Naive B cell (primary cell): ENCODE measurements around the gene ADAMTS17. TPM values are rescaled to one million over a fixed set of nuclear protein-coding genes. Genes with fewer than 3 reads are reported as not detected.

Experiments used
- ATAC-seq, 2 donors: fragments of 150-1000 bp; cut with Tn5 transposase; 2 replicates each; pipeline ENCODE4 v1.10.0; 2021; ENCODE audit warnings: low read depth in 2 of 2, mild to moderate bottlenecking in 2 of 2, moderate library complexity in 2 of 2
- DNase-seq: peaks from one replicate; pipeline ENCODE4 v3.0.0; 2022
- H3K27ac Mint-ChIP-seq, 6 donors: one replicate each; pipeline ENCODE4 v1.8.0; 2020 to 2022; ENCODE audit warnings: mild to moderate bottlenecking in 6 of 6, mixed read lengths in 6 of 6, moderate library complexity in 5 of 6, inconsistent platforms in 2 of 6
- H3K27me3 Mint-ChIP-seq, 3 donors: one replicate each; pipeline ENCODE4 v1.8.0; 2021 to 2022; ENCODE audit warnings: mixed read lengths in 3 of 3, mild to moderate bottlenecking in 1 of 3
- H3K36me3 Mint-ChIP-seq, 2 donors: one replicate each; pipeline ENCODE4 v1.8.0; 2020 to 2022; ENCODE audit warnings: mixed read lengths in 2 of 2, inconsistent platforms in 1 of 2, mild to moderate bottlenecking in 1 of 2
- H3K4me1 Mint-ChIP-seq, 3 donors: one replicate each; pipeline ENCODE4 v1.8.0; 2020 to 2022; ENCODE audit warnings: mixed read lengths in 3 of 3, inconsistent platforms in 1 of 3, mild to moderate bottlenecking in 1 of 3, moderate library complexity in 1 of 3
- H3K4me3 Mint-ChIP-seq, 8 donors: one replicate each; pipeline ENCODE4 v1.8.0; 2020 to 2022; ENCODE audit warnings: mild to moderate bottlenecking in 8 of 8, mixed read lengths in 8 of 8, moderate library complexity in 8 of 8, inconsistent platforms in 2 of 8
- H3K9me3 Mint-ChIP-seq, 7 donors: one replicate each; pipeline ENCODE4 v1.8.0; 2020 to 2022; ENCODE audit warnings: mixed read lengths in 7 of 7, mild to moderate bottlenecking in 5 of 7, inconsistent platforms in 2 of 7, moderate library complexity in 1 of 7
- polyA plus RNA-seq, 6 donors: library from polyadenylated mRNA; unstranded; fragments of 300-500 nt; fragmentation: Illumina TruSeq; gene quantifications; one replicate each; pipeline ENCODE4 v1.2.3, GENCODE V29; 2021; ENCODE audit warnings: low read depth in 6 of 6

Gene ADAMTS17
- polyA plus RNA-seq, 6 donors from 2014 or later, result not detected

- ATAC-seq (no peak), DNase-seq (no peak)
- Mint-ChIP-seq H3K9me3 (peaks cover 0 to 13% (median 0%) of the 10 kb centered on the region in 7 donors), H3K27ac (no peak overlapping the region), H3K4me3 (no peak overlapping the region), H3K4me1 (no peaks in the 10 kb centered on the region), H3K36me3 (no peaks in the 10 kb centered on the region), H3K27me3 (peaks cover 5 to 7% (median 5%) of the 10 kb centered on the region in 3 donors)
Measured at GRCh38 chr15:100224206-100225185, 117.3 kb downstream of the ADAMTS17 start.

GRCh38 chr15:100222349-100222715, 119.4 kb downstream of the ADAMTS17 start:
- H3K9me3 Mint-ChIP-seq, result peaks cover 0 to 6% (median 0%) of the 10 kb centered on the region in 7 donors
- ATAC-seq, result no peak
- peaks cover 0 to 5% (median 0%) of the 10 kb centered on the region in 3 donors for H3K27me3 Mint-ChIP-seq
- no peak overlapping the region for H3K27ac Mint-ChIP-seq
- H3K4me1 Mint-ChIP-seq, result no peaks in the 10 kb centered on the region
- no peak overlapping the region for H3K4me3 Mint-ChIP-seq
- no peak for DNase-seq
- no peaks in the 10 kb centered on the region for H3K36me3 Mint-ChIP-seq

- no peaks in the 10 kb centered on the region for H3K4me1 Mint-ChIP-seq
- no peak overlapping the region for H3K27ac Mint-ChIP-seq
- no peak for DNase-seq
- H3K9me3 Mint-ChIP-seq, result peaks cover 0 to 6% (median 0%) of the 10 kb centered on the region in 7 donors
- H3K27me3 Mint-ChIP-seq, result peaks cover 0 to 5% (median 0%) of the 10 kb centered on the region in 3 donors
- no peak for ATAC-seq
- H3K36me3 Mint-ChIP-seq, result no peaks in the 10 kb centered on the region
- no peak overlapping the region for H3K4me3 Mint-ChIP-seq
Measured at GRCh38 chr15:100221471-100222348, 120.1 kb downstream of the ADAMTS17 start.

GRCh38 chr15:100220058-100220768, 121.6 kb downstream of the ADAMTS17 start:
- no peak for DNase-seq
- Mint-ChIP-seq H3K9me3 (peaks cover 0 to 6% (median 0%) of the 10 kb centered on the region in 7 donors), H3K4me1 (no peaks in the 10 kb centered on the region), H3K27me3 (no peaks in the 10 kb centered on the region), H3K4me3 (no peak overlapping the region), H3K36me3 (no peaks in the 10 kb centered on the region), H3K27ac (no peak overlapping the region)
- ATAC-seq, result no peak

- Mint-ChIP-seq H3K36me3 (no peaks in the 10 kb centered on the region), H3K9me3 (peaks cover 0 to 6% (median 0%) of the 10 kb centered on the region in 7 donors), H3K4me1 (no peaks in the 10 kb centered on the region), H3K4me3 (no peak overlapping the region), H3K27ac (no peak overlapping the region), H3K27me3 (peaks cover 0 to 7% (median 0%) of the 10 kb centered on the region in 3 donors)
- DNase-seq (no peak), ATAC-seq (no peak)
Measured at GRCh38 chr15:100218434-100218833, 123.3 kb downstream of the ADAMTS17 start.

GRCh38 chr15:100216182-100216581, 125.6 kb downstream of the ADAMTS17 start:
- Mint-ChIP-seq H3K4me3 (no peak overlapping the region), H3K4me1 (no peaks in the 10 kb centered on the region), H3K9me3 (peaks cover 0 to 6% (median 0%) of the 10 kb centered on the region in 7 donors), H3K36me3 (no peaks in the 10 kb centered on the region), H3K27ac (no peak overlapping the region), H3K27me3 (peaks cover 0 to 10% (median 0%) of the 10 kb centered on the region in 3 donors)
- DNase-seq, result no peak
- ATAC-seq, result no peak

GRCh38 chr15:100215843-100216169, 126.0 kb downstream of the ADAMTS17 start:
- Mint-ChIP-seq H3K4me1 (no peaks in the 10 kb centered on the region), H3K36me3 (no peaks in the 10 kb centered on the region), H3K4me3 (no peak overlapping the region), H3K9me3 (peaks cover 0 to 6% (median 0%) of the 10 kb centered on the region in 7 donors), H3K27me3 (peaks cover 0 to 10% (median 0%) of the 10 kb centered on the region in 3 donors), H3K27ac (no peak overlapping the region)
- no peak for ATAC-seq
- DNase-seq, result no peak

- peaks cover 0 to 1% (median 0%) of the 10 kb centered on the region in 7 donors for H3K9me3 Mint-ChIP-seq
- H3K36me3 Mint-ChIP-seq, result no peaks in the 10 kb centered on the region
- ATAC-seq (no peak), DNase-seq (no peak)
- no peak overlapping the region for H3K27ac Mint-ChIP-seq
- H3K27me3 Mint-ChIP-seq, result peaks cover 0 to 10% (median 0%) of the 10 kb centered on the region in 3 donors
- H3K4me1 Mint-ChIP-seq, result no peaks in the 10 kb centered on the region
- H3K4me3 Mint-ChIP-seq, result no peak overlapping the region
Measured at GRCh38 chr15:100215031-100215842, 126.5 kb downstream of the ADAMTS17 start.

- Mint-ChIP-seq H3K27me3 (peaks cover 0 to 10% (median 0%) of the 10 kb centered on the region in 3 donors), H3K27ac (no peak overlapping the region)
Measured at GRCh38 chr15:100211855-100212850, 129.6 kb downstream of the ADAMTS17 start.

GRCh38 chr15:100210338-100210737, 131.4 kb downstream of the ADAMTS17 start:
- H3K27me3 Mint-ChIP-seq, result peaks cover 0 to 17% (median 0%) of the 10 kb centered on the region in 3 donors
- no peak for ATAC-seq

More at GRCh38 chr15:100211855-100212850, 129.6 kb downstream of the ADAMTS17 start:
- H3K9me3 Mint-ChIP-seq, result no peaks in the 10 kb centered on the region
- ATAC-seq (no peak), DNase-seq (no peak)
- no peaks in the 10 kb centered on the region for H3K36me3 Mint-ChIP-seq
- no peak overlapping the region for H3K4me3 Mint-ChIP-seq
- no peaks in the 10 kb centered on the region for H3K4me1 Mint-ChIP-seq

GRCh38 chr15:100208921-100209603, 132.7 kb downstream of the ADAMTS17 start:
- no peaks in the 10 kb centered on the region for H3K36me3 Mint-ChIP-seq
- no peaks in the 10 kb centered on the region for H3K4me1 Mint-ChIP-seq
- H3K27ac Mint-ChIP-seq, result no peak overlapping the region
- no peak for ATAC-seq
- H3K27me3 Mint-ChIP-seq, result peaks cover 0 to 18% (median 8%) of the 10 kb centered on the region in 3 donors
- no peak overlapping the region for H3K4me3 Mint-ChIP-seq
- H3K9me3 Mint-ChIP-seq, result peaks cover 0 to 7% (median 0%) of the 10 kb centered on the region in 7 donors
- no peak for DNase-seq

More at GRCh38 chr15:100210338-100210737, 131.4 kb downstream of the ADAMTS17 start:
- Mint-ChIP-seq H3K9me3 (no peaks in the 10 kb centered on the region), H3K4me1 (no peaks in the 10 kb centered on the region), H3K4me3 (no peak overlapping the region), H3K27ac (peak overlapping the region in 1 of 6 donors; percentile 15), H3K36me3 (no peaks in the 10 kb centered on the region)
- DNase-seq, result no peak
